ENCODE results near the gene SPOCK2. TPM values are rescaled to one million over a fixed set of nuclear protein-coding genes. Genes with fewer than 3 reads are reported as not detected.

The SPOCK2 gene
- total RNA-seq, 1 experiment from 2014 or later = 4.8 TPM

DNA sequence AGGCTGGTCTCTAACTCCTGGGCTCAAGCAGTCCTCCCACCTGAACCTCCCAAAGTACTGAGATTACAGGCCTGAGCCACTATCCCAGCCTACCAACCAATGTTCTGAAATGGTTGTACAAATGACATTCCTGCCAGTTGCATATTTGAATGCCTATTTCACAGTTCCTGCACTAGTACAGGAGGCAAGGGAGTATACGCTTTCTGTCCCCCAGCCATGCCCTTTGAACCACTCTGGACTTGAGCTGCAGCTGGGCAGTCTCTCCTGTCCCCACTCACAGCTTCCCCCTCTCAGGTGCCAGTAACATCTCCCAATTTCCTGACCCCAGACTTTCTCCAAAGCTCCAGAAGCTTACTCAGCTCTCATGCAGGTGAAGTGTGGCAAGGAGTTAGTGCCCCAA lies 58.9 kb downstream of the SPOCK2 start:
- POLR2A ChIA-PET = no interaction called here
- intact Hi-C loops (cut with micrococcal nuclease; ENCODE audit: unreplicated experiment) = no loop called here
- ATAC-seq (no peak), DNase-seq (ENCODE audit: low read depth, low spot score) (no peak)
- Histone ChIP-seq H3K9me3 (ENCODE audit: control insufficient read depth, insufficient read depth, low read depth, low read length) (no peaks in the 10 kb centered on the region), H3K27ac (ENCODE audit: low read length) (no peak overlapping the region), H3K4me1 (ENCODE audit: control insufficient read depth, insufficient read depth, low read length) (peaks cover 21% of the 10 kb centered on the region), H3K36me3 (ENCODE audit: control insufficient read depth, insufficient read depth, low read length) (no peaks in the 10 kb centered on the region), H3K27me3 (ENCODE audit: control insufficient read depth, insufficient read depth, low read length) (no peaks in the 10 kb centered on the region), H3K4me3 (ENCODE audit: low read depth in 2 of 2, low read length in 2 of 2) (no peak overlapping the region)
- no peak for TF ChIP-seq SIN3A (IDR thresholded peaks at IDR 0.05; ENCODE audit: borderline replicate concordance, insufficient read depth, low read depth, low read length)
- TF ChIP-seq POLR2AphosphoS5 (IDR thresholded peaks at IDR 0.05; ENCODE audit: low read depth, low read length) = no peak
- no TSS peak for BruUV-seq (replicated peaks)
- CTCF ChIA-PET = interaction anchor here (0.7 kb wide), 1 partner anchor 23 kb away, joined by 4 read pairs; no protein-coding TSS in a partner anchor
- in situ Hi-C loops (cut with HindIII; ENCODE audit: low pct_unique_long_range_greater_than_20kb, low sequenced_read_pairs) = no loop called here

DNA sequence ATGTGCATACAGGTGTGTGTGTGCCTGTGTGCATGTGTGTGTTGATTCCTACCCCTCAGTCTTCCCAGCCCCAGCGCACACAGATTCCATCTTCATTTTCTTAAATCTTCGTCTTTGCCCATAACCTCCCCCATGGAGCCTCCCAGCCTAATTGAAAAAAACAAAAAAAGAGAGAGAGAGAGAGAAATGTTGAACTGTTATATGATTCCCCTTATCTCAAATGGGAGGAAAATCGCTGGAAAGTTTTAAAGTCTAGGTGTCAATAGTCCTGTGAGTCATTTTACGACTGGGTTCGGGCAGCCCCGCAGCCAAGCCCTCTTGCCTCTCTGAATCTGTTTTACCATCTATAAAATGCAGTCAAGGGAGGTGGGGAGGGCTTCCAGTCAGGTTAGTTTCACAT lies 60.9 kb downstream of the SPOCK2 start:
- intact Hi-C loops (cut with micrococcal nuclease; ENCODE audit: unreplicated experiment) = no loop called here
- in situ Hi-C loops (cut with HindIII; ENCODE audit: low pct_unique_long_range_greater_than_20kb, low sequenced_read_pairs) = no loop called here
- H3K27me3 ChIP-seq (ENCODE audit: control insufficient read depth, insufficient read depth, low read length) = no peaks in the 10 kb centered on the region
- DNase-seq (ENCODE audit: low read depth, low spot score) (no peak), ATAC-seq (0 out of 2 replicates have a peak, but pooled peaks have one; percentile 39)
- no peak overlapping the region for H3K4me3 ChIP-seq (ENCODE audit: low read depth in 2 of 2, low read length in 2 of 2)
- no peak overlapping the region for H3K27ac ChIP-seq (ENCODE audit: low read length)
- CTCF ChIA-PET = no interaction called here
- POLR2A ChIA-PET = no interaction called here
- no TSS peak for BruUV-seq (replicated peaks)
- no peaks in the 10 kb centered on the region for H3K36me3 ChIP-seq (ENCODE audit: control insufficient read depth, insufficient read depth, low read length)
- TF ChIP-seq TCF7L2 (IDR thresholded peaks at IDR 0.05; ENCODE audit: low read depth, low read length) (no peak), SIN3A (IDR thresholded peaks at IDR 0.05; ENCODE audit: borderline replicate concordance, insufficient read depth, low read depth, low read length) (no peak), POLR2AphosphoS5 (IDR thresholded peaks at IDR 0.05; ENCODE audit: low read depth, low read length) (no peak)
- TF ChIP-seq, protein P1, sequence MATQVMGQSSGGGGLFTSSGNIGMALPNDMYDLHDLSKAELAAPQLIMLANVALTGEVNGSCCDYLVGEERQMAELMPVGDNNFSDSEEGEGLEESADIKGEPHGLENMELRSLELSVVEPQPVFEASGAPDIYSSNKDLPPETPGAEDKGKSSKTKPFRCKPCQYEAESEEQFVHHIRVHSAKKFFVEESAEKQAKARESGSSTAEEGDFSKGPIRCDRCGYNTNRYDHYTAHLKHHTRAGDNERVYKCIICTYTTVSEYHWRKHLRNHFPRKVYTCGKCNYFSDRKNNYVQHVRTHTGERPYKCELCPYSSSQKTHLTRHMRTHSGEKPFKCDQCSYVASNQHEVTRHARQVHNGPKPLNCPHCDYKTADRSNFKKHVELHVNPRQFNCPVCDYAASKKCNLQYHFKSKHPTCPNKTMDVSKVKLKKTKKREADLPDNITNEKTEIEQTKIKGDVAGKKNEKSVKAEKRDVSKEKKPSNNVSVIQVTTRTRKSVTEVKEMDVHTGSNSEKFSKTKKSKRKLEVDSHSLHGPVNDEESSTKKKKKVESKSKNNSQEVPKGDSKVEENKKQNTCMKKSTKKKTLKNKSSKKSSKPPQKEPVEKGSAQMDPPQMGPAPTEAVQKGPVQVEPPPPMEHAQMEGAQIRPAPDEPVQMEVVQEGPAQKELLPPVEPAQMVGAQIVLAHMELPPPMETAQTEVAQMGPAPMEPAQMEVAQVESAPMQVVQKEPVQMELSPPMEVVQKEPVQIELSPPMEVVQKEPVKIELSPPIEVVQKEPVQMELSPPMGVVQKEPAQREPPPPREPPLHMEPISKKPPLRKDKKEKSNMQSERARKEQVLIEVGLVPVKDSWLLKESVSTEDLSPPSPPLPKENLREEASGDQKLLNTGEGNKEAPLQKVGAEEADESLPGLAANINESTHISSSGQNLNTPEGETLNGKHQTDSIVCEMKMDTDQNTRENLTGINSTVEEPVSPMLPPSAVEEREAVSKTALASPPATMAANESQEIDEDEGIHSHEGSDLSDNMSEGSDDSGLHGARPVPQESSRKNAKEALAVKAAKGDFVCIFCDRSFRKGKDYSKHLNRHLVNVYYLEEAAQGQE (IDR thresholded peaks at IDR 0.05; ENCODE audit: insufficient read depth in 1 of 2, low read depth in 2 of 2, low read length in 1 of 2) = no peak
- TF ChIP-seq, protein P2, sequence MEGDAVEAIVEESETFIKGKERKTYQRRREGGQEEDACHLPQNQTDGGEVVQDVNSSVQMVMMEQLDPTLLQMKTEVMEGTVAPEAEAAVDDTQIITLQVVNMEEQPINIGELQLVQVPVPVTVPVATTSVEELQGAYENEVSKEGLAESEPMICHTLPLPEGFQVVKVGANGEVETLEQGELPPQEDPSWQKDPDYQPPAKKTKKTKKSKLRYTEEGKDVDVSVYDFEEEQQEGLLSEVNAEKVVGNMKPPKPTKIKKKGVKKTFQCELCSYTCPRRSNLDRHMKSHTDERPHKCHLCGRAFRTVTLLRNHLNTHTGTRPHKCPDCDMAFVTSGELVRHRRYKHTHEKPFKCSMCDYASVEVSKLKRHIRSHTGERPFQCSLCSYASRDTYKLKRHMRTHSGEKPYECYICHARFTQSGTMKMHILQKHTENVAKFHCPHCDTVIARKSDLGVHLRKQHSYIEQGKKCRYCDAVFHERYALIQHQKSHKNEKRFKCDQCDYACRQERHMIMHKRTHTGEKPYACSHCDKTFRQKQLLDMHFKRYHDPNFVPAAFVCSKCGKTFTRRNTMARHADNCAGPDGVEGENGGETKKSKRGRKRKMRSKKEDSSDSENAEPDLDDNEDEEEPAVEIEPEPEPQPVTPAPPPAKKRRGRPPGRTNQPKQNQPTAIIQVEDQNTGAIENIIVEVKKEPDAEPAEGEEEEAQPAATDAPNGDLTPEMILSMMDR (IDR thresholded peaks at IDR 0.05) = no peak
- H3K9me3 ChIP-seq (ENCODE audit: control insufficient read depth, insufficient read depth, low read depth, low read length) = no peaks in the 10 kb centered on the region
- peaks cover 18% of the 10 kb centered on the region for H3K4me1 ChIP-seq (ENCODE audit: control insufficient read depth, insufficient read depth, low read length)

DNA sequence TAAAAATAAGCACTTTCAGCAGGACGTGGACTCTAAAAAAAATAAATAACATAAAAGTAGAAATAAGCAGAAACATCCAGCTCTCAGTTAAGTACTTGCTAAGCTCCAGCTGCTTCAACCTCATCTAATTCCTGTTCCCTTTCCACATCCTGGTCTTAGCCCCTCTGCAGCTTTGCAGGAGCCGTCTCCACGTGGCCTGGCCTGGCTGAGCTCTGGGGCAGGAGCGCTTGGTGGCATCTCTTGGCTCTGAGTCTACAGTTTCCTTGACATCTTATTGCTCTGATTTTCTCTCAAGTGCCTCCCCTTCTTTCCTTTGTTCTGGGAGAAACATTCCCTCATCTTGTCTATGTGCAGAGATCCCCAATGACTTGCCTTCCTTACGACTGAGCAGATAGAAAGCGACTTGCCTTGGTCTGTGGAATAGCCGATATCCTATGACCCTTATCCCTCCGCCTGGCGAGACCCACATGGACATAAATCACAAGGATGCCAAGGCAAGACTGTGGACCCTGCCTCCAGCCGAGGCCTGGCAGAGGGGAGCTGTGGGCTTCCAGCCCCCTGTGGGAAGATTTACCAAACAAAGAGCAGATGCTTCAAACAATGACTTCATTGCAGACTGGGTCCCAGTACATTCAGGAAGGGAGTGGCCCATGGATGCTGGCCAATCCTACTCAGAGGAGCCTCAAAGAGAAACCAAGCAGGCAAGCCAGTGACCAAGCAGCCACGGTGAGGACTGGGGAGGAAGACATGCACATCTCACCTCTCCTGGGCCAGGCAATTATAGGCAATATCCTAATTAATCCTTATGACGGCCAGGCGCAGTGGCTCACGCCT lies 61.9 kb downstream of the SPOCK2 start:
- no TSS peak for BruUV-seq (replicated peaks)
- DNase-seq (ENCODE audit: low read depth, low spot score) = no peak
- in situ Hi-C loops (cut with HindIII; ENCODE audit: low pct_unique_long_range_greater_than_20kb, low sequenced_read_pairs) (no loop called here), intact Hi-C loops (cut with micrococcal nuclease; ENCODE audit: unreplicated experiment) (no loop called here)
- ChIA-PET POLR2A (no interaction called here), CTCF (no interaction called here)
- TF ChIP-seq, protein P2 (IDR thresholded peaks at IDR 0.05) = no peak
- TF ChIP-seq TCF7L2 (IDR thresholded peaks at IDR 0.05; ENCODE audit: low read depth, low read length) (no peak), SIN3A (IDR thresholded peaks at IDR 0.05; ENCODE audit: borderline replicate concordance, insufficient read depth, low read depth, low read length) (no peak), POLR2AphosphoS5 (IDR thresholded peaks at IDR 0.05; ENCODE audit: low read depth, low read length) (no peak)
- TF ChIP-seq, protein P1 (IDR thresholded peaks at IDR 0.05; ENCODE audit: insufficient read depth in 1 of 2, low read depth in 2 of 2, low read length in 1 of 2) = no peak
- Histone ChIP-seq H3K36me3 (ENCODE audit: control insufficient read depth, insufficient read depth, low read length) (no peaks in the 10 kb centered on the region), H3K27ac (ENCODE audit: low read length) (no peak overlapping the region), H3K27me3 (ENCODE audit: control insufficient read depth, insufficient read depth, low read length) (no peaks in the 10 kb centered on the region), H3K4me3 (ENCODE audit: low read depth in 2 of 2, low read length in 2 of 2) (no peak overlapping the region), H3K4me1 (ENCODE audit: control insufficient read depth, insufficient read depth, low read length) (peaks cover 18% of the 10 kb centered on the region), H3K9me3 (ENCODE audit: control insufficient read depth, insufficient read depth, low read depth, low read length) (no peaks in the 10 kb centered on the region)
- peak; percentile 24; the same call in 1 of the 2 replicates for ATAC-seq
